DOHH2 (cell line): ENCODE results near the gene PLXNA2.

Source experiments
- CTCF ChIP-seq: fragments of 200-600 bp; sonication (generic); IDR thresholded peaks from one replicate; pipeline ENCODE4 v1.5.1; 2014; ENCODE audit warnings: antibody characterized with exemption, mild to moderate bottlenecking, low read depth, low read length; ENCODE audit not compliant: poor library complexity, severe bottlenecking
- EZH2phosphoT487 ChIP-seq: fragments of 200-600 bp; sonication (generic); IDR thresholded peaks from 2 replicates; pipeline ENCODE4 v1.6.1; 2017; ENCODE audit warnings: borderline replicate concordance, mild to moderate bottlenecking, antibody characterized with exemption, low read length, moderate library complexity, mixed read lengths

GRCh38 chr1:208215393-208215792 is 28.8 kb downstream of the PLXNA2 start:
- TF ChIP-seq CTCF (no peak), EZH2phosphoT487 (no peak)
